ENCODE measurements around the gene SRC.
A peak's percentile ranks its signal among the peaks of the same experiment; 100 is the strongest.

SRC gene

GRCh38 chr20:37382482-37383120 lies 36.7 kb downstream of the SRC start:
- DNase-seq (ENCODE audit: low read depth): no peak

GRCh38 chr20:37383229-37383989 lies 37.5 kb downstream of the SRC start:
- DNase-seq (ENCODE audit: low read depth): no peak

- DNase-seq (ENCODE audit: low read depth): peak; percentile 72
Measured at GRCh38 chr20:37384683-37385174, 38.8 kb downstream of the SRC start.

- DNase-seq (ENCODE audit: low read depth): no peak
Measured at GRCh38 chr20:37385176-37385575, 39.2 kb downstream of the SRC start.

GRCh38 chr20:37385659-37386504 lies 39.9 kb downstream of the SRC start:
- no peak for DNase-seq (ENCODE audit: low read depth)

GRCh38 chr20:37386505-37387251 lies 40.7 kb downstream of the SRC start:
- DNase-seq (ENCODE audit: low read depth): no peak

- no peak for DNase-seq (ENCODE audit: low read depth)
Measured at GRCh38 chr20:37387519-37388269, 41.8 kb downstream of the SRC start.

GRCh38 chr20:37388831-37389230 lies 42.9 kb downstream of the SRC start:
- no peak for DNase-seq (ENCODE audit: low read depth)

GRCh38 chr20:37389241-37389747 lies 43.4 kb downstream of the SRC start:
- DNase-seq (ENCODE audit: low read depth): no peak

- DNase-seq (ENCODE audit: low read depth): no peak
Measured at GRCh38 chr20:37389844-37390275, 43.9 kb downstream of the SRC start.

- no peak for DNase-seq (ENCODE audit: low read depth)
Measured at GRCh38 chr20:37390503-37390890, 44.6 kb downstream of the SRC start.

- no peak for DNase-seq (ENCODE audit: low read depth)
Measured at GRCh38 chr20:37390891-37391525, 45.1 kb downstream of the SRC start.

- no peak for DNase-seq (ENCODE audit: low read depth)
Measured at GRCh38 chr20:37392441-37393195, 46.7 kb downstream of the SRC start.

GRCh38 chr20:37393196-37393862 lies 47.4 kb downstream of the SRC start:
- no peak for DNase-seq (ENCODE audit: low read depth)

- DNase-seq (ENCODE audit: low read depth): no peak
Measured at GRCh38 chr20:37393863-37394542, 48.1 kb downstream of the SRC start.

GRCh38 chr20:37394543-37395409 lies 48.8 kb downstream of the SRC start:
- DNase-seq (ENCODE audit: low read depth): no peak

- no peak for DNase-seq (ENCODE audit: low read depth)
Measured at GRCh38 chr20:37395410-37395797, 49.5 kb downstream of the SRC start.
